Hematopoietic multipotent progenitor cell treated with erythropoietin and hydrocortisone succinate and interleukin-3 and kit ligand, for 8 days (in vitro differentiated cells): ENCODE results near the gene TERT.
"Not testable (repeated sequence)": the region's sequence is repeated elsewhere in the genome, so short reads cannot be mapped to it uniquely, and the experiment has no call there.

ENCODE experiments used
- DNase-seq: peaks from one replicate; pipeline ENCODE4 v3.0.0-alpha.2; 2015

TERT gene

DNA sequence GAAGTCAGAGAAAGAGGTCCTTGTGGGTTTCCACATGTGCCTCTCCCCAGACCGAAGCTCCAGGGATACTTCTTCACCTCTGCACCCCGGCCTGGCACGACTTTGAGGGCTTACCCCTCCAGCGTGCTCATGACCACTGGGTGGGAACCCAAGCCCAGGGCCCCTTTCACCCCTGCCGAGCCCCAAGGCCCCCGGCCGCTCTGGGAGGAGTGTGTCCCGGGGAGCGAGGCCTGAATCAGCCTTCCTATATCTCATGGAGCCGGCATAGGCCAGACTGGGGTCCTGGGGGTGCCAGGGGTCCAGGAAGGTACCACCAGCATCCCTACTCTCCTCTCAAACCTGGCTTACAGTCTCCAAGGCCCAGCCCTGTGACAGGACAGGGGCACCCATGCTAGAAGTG, 17.1 kb downstream of the TERT start:
- no peak for DNase-seq

DNA sequence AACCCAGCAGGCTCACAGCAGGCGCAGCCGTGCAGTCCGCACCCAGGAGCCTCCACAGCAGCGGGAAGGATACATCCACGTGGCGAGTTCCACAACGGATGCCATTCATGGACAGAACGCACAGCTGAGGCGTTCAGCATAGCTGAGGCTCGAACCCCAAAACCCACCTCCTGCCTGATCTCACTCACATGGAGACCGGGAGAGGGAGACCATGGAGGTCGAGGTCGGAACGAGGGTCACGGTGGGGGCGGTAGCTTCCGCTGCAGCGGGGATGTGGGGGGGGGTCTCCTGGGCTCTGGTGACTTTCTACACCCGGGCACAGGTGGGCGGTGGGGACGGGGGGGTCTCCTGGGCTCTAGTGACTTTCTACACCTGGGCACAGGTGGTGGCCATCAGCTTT, 17.5 kb downstream of the TERT start:
- DNase-seq = no peak

DNA sequence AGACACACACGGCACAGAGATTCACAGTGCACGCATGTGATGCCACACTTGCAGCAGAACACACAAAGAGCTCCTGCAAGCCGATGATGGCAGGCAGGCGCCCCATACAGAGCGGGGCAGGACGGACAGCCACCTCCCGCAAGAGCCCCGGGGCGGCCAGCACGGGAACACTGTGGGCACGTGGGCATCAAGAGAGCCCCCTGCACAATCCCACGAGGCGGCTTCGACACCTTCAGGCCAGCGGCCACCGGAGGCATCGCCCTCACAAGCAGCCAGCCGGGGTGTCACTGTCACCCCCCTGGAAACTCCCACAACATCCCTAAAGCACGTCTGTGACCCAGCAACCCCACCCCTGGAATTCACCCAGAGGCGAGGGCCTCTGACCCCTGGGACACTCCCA, 17.9 kb downstream of the TERT start:
- no peak for DNase-seq

DNA sequence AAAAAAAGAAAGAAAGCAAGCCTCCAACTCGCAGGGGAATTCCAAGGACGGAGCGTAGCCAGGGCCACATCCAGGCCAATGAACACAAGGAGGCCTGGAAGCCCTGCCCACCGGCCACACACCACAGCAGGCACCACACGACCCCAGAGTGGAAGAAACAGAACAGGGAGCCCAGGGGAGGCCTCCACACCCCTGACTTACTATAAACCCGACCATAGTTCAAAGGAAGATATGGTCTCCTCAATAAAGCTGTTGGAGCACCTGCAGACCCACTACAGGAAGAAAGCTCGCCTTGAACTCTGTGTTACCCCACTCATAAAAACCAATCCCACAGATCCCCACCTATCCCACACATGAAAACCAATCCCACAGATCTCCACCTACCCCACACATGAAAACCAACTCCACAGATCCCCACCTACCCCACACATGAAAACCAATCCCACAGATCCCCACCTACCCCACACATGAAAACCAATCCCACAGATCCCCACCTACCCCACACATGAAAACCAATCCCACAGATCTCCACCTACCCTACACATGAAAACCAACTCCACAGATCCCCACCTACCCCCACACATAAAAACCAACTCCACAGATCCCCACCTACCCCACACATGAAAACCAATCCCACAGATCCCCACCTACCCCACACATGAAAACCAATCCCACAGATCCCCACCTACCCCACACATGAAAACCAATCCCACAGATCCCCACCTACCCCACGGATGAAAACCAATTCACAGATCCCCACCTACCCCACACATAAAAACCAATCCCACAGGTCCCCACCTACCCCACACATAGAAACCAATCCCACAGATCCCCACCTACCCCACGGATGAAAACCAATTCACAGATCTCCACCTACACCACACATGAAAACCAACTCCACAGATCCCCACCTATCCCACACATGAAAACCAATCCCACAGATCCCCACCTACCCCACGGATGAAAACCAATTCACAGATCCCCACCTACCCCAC, 19.2 kb downstream of the TERT start:
- DNase-seq = not testable (repeated sequence)

DNA sequence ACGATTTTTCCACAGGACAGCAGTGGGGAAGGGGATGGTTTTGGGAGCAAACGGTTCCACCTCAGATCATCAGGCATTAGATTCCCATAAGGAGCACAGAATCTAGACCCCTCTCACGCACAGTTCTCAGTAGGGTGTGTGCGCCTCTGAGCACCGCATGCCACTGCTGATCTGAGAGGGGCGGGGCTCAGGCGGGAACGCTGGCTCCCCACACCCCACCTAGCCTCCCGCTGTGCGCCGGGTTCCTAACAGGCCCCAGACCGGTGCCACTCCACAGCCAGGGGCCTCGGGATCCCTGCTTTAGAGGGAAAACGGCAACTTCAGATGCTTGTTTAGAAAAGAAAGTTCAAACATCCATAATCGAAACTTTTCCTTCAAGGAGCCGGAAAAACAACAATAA, 20.4 kb downstream of the TERT start:
- DNase-seq = no peak

DNA sequence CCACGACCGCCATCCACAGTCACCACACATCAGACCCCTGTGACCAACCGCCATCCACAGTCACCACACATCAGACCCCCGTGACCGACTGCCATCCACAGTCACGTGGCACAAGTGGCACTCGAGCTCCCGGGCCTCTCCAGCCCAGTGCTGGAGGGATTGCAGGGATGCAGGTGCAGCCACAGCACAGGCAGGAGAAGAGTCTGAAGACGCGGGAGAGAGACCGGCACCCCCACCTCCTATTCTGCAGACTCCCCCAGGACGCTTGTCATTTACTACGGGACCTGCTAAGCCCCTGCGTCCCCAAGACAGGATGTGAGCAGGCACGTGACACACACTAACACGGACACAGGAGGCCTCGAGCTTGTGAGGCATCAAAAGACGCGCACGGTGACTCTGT, 21.1 kb downstream of the TERT start:
- DNase-seq = no peak

DNA sequence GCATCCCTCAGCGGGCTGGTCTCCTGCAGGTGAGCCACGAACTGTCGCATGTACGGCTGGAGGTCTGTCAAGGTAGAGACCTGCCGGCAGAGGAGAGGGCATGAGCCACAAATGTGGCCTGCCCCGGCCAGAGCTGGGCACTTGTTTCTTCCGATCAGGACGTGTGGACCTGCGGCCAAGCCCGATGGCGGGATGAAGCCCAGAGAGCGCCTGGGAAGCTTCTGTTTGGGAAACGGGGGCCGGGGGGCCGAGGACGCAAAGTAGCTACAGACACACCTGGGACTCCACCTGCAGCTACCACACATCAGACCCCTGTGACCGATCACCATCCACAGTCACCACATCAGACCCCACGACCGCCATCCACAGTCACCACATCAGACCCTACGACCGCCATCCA, 22.7 kb downstream of the TERT start:
- no peak for DNase-seq

DNA sequence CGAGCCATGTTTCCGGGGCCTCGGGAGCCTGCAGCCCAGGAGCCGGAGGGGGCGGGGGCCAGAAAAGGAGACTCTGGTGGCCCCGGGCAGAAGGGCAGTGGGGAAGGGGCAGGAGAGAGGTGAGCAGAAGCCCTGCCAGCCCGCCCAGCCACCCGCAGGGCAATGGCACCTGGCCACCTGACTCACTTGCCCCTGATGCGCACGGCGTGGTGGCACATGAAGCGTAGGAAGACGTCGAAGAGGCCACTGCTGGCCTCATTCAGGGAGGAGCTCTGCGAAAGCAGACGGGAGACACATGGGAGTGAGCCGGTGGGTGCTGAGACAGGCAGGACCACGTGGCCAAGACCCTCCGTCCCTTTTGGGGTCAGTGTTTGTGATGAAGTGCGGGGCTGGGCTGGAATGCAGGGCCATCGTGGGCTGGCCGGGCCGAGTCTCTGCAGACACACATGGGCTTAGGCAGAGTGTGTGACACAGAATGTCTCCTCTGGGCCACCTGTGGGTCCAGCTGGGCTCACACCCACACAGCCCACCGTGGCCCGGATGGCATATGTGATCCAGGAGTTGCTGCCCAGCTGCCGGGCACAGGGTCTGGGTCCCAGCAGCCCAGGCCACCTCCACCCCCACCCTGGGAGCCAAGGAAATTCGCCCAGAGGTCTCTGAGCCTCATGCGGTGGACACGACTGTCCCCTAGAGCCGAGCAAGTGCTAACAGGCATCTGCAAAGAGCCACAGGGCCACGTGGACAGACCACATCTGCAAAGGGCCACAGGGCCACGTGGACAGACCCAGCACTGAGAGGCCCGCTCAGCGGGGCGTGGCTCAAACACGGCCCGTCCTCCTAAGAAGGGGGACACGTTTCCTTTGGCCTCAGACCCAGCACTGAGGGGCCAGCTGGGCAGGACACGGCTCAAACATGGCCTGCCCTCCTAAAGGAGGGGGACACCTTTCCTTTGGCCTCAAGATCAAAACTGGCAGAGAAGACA, 23.6 kb downstream of the TERT start:
- no peak for DNase-seq

DNA sequence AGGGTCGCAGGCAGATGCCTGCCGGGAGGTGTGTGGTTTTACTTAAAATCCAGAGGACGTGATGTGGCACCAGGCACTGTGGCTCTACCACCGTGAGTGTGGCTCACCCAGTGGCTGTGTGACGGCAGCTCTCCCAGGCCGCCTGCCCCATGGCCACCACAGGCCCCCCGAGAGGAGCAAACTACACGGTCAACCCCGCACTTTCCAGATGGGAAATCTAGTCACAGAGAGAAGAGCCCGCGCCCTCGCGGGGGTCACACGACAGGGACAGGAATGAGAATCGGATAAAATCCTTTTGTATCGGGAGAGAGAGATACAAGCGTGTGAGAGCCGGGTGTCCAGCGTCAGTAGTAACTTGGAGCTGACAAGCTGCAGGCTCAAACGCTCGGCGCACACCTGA, 24.4 kb downstream of the TERT start:
- no peak for DNase-seq

DNA sequence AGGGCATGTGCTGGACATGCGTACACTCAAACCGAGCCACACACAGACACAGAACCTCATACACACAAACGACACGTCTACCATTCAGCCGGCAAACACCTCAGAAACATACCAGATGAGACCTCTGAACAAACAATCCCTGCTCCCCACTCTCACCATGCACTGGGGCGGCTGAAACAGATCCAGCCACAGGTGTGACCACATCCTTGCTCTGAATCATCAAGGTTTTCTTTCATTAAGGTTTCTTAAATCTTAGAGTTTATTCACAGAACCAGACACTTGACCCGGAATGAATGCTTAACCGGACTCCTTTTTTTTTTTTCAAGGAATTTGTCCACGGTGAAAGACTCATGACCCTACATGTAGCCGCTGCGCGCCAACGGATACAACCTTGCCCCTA, 26.2 kb downstream of the TERT start:
- no peak for DNase-seq

DNA sequence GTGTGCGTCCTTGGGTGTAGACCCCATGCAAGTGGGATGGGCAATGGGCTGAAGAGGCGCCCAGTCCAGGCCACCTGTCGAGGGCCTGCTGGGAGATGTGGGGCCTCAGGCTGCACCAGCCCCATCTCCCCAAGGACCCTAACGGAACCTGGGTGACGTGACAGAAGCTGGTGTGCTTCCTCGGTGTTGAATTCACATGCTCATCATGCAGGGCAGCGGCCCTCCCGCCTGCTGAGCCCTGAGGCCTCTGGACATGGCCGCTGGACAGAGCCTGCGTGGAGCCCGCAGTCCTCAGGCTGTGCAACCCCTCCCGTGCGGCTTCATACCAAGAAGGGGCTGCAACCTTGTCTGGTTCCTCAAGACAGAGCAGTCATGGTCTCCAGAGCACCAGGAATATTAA, 26.8 kb downstream of the TERT start:
- no peak for DNase-seq

DNA sequence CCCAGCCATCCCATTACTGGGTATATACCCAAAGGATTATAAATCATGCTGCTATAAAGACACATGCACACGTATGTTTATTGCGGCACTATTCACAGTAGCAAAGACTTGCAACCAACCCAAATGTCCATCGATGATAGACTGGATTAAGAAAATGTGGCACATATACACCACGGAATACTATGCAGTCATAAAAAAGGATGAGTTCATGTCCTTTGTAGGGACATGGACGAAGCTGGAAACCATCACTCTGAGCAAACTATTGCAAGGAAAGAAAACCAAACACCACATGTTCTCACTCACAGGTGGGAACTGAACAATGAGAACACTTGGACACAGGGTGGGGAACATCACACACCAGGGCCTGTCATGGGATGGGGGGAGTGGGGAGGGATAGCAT, 27.4 kb downstream of the TERT start:
- not testable (repeated sequence) for DNase-seq

DNA sequence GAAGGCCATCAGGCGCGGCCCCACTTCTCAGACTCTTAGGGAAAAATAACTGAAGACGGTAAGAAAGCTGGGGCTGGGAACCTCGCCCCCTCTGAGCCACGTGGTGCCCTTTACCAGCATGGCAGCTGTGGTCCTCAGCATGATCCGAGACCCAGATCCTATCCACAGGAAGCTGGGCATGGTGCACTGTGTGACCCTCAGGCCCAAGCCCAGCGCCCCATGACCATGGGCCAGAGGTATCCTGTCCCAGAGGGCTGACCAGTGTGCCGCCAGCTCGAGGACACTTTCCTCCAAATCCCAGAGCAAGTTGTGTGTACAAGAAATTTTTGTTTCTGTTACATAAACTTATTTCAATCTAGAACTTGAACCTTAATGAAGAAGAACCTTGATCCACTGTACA, 28.1 kb downstream of the TERT start:
- no peak for DNase-seq

DNA sequence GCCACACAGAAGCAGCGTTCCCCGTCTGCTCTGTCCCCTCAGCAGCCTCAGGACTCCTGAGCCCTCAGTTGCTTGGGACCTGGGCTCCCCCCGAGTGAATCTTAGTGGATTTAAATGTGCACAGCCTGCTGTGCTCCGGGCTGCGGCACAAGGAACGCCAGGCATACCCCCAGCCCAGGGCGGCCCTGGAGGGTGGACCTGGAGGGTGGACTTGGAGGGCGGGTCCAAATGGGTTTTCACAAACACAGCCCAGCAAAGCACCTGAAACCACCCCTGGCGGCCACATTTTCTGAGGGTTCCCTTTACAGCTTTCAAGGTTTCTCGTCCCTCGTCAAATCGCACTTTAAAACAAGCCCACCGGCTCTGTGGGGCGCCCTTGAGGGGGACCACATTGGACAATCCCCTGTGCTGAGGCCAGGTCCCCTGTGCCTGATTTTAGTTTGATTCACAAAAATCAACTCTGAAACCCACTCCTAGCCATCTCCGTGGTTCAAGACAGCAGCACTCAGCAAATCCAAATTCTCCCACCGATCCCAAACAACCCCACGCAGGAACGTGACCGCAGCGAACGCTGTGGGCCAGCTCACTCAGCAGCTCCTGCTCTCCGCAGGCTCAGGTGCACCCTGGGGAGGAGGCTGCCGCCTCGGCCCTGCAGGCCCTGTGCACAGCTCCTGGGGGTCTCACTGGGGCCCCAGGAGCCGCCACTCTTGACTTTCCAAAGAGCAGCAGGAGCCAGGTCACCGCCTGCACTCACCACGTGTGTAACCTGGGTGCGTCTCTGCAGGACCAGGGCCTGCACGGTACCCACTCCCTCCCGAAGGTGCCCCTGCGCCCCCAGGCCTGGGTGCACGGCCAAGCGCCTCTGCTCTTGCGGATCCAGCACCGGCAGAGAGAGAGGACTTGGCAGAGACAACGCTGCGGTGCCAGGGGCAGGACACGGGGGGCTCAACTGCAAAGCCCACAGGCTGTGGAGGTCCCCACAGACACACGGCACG, 29.1 kb downstream of the TERT start:
- no peak for DNase-seq

DNA sequence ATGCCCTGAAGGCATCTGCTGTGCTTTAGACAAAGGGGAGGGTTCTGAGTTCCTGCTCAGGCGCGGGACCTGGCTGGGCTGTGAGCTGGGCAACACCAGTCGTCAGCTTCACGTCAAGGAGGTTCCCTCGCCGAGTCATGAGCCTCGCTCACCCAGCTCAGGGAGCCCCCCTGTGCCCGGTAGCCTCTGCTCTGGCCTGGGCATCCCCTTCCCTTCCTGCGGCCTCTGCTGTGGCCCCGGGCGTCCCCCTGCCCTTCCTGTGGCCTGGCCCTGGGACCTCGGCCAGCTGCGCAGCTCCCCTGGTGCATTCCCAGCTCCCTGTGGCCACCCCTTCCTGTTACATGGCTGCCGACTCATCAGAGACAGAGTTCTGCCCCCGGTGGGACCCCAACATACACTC, 29.8 kb downstream of the TERT start:
- DNase-seq = no peak

DNA sequence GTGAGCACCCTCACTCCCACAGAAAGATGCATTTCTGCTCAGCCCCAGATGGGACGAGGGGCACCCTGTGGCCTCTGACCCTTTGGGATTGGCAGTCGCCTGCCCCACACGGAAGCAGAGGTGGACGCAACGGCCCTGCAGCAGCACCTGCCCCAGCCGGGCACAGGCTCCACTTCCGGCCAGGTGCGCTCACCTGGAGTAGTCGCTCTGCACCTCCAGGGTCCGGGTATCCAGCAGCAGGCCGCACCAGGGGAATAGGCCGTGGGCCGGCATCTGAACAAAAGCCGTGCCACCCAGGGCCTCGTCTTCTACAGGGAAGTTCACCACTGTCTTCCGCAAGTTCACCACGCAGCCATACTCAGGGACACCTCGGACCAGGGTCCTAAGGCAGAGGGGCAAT, 30.7 kb downstream of the TERT start:
- no peak for DNase-seq

DNA sequence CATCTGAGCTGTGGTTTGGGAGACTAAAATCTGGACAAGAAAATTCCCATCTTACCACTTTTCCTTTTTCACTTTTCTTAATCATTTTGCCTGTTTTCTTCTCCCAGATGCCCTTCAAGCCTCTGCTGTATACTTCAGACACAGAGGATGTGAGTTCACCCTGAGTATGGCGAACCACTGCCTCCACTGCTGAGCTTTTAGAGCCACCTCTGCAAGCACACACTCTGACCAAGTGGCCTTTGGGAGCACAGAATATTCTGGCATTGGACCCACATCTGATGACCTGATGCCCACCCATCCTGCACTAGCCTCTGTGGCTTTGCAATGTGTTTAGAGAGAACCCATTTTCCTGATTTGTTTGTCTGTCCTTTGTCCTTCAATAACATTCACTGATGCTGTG, 32.5 kb downstream of the TERT start:
- DNase-seq = no peak

DNA sequence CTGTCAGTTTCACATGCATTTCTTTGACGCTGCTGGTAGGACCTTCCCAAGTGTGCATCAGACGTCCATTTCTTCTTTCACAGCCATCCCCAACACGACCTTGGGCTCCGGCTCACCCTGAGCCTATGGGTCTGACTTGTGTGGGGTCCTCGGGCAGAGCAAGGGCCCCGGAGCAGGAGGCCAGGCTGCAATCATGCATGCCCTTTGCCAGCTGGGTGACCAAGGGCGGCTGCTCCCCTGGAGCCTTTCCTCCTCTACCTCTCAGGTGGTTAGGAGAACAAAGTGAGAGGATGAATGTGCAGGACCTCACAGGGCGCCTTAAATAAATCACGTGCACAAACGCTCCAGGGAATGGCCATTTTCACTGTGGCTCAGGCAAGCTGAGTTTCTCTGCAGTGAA, 33.2 kb downstream of the TERT start:
- no peak for DNase-seq

DNA sequence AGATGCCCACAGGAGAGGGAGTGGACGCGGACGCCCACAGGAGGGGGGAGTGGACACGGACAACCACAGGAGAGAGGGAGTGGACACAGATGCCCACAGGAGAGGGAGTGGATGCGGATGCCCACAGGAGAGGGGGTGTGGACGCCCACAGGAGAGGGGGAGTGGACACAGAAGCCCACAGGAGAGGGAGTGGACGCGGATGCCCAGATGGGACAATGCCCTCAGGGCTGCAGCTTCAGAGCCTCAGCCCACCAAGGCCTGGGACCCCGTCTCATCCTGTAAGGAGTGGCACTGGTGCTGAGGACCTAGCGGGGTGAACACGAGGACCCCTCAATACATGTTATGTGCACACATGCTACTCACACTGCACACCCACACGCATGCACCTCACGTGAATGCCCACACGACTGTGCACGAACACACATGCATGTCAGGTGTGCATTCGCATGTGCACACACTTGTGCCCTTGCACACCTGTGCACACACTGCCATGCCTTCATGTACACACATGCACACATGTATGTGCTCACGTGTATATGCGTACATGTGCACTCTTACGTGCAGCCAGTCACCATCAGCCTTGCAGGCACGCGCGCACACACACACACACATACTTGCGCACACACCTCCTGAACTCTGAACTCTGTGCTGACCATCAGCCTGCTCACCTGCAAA, 34.9 kb downstream of the TERT start:
- DNase-seq = no peak

DNA sequence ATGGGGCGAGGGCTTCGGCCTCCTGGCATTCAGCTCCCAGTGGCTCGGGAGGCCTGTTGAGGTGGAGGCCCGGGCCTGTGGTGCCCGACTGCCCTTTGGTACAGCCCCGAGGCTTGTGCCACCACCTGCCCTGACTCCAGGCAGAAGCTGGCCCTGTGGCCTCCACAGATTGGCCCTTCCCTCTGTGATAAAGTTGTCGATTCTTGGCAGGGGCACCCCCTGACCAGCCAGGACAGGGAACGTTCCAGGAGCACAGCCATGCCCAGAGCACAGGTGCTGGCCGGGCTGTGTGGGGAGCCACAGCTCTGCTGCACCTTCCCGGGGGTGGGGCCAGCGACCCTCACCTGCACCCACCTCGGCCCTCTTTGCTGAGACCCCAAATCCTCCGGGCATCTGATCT, 37.0 kb downstream of the TERT start:
- DNase-seq = no peak

DNA sequence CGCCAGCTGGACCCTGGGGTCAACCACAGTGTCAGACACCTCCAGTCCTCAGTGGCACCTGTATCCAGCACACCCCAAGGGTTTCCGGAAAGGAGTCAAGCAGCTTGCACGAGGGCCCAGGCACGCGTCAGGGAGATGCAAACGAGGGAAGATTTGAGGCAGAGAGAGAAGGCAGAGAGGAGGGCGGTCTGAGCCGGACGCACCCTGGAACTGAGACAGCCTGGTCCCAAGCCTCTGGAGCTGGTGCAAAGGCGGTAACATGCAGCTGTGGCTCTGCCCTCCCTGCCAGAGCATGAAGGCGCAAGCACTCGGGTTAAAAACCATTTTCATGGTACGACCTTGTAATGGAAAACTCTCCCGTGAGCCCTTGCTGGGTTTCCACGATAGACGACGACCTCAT, 37.5 kb downstream of the TERT start:
- DNase-seq = no peak

DNA sequence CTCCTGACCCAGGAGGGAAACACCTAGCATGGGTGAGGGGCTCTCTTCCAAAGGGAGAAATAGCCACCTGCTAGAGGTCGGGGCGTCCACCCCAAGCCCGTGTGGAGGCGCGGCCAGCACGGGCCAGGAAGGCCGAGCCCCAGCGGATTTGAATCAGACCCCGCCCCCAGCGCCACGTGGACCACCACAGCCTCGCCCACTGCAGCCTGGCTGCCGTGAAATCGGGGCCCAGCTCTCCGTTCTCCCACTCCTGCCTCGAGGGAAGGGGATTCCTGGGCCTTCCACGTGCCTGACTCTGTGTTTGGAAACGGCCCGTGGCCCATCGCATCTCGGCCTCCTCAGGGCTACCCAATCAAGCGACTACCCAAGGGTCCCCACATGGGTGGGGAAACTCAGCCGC, 38.1 kb downstream of the TERT start:
- no peak for DNase-seq
